ENCODE measurements around the gene PCP4L1. TPM values are rescaled to one million over a fixed set of nuclear protein-coding genes. Genes with fewer than 3 reads are reported as not detected.

PCP4L1 gene
- total and polyA plus RNA-seq, 7 experiments from 2014 or later: 0.15 TPM; not detected in 6

DNA sequence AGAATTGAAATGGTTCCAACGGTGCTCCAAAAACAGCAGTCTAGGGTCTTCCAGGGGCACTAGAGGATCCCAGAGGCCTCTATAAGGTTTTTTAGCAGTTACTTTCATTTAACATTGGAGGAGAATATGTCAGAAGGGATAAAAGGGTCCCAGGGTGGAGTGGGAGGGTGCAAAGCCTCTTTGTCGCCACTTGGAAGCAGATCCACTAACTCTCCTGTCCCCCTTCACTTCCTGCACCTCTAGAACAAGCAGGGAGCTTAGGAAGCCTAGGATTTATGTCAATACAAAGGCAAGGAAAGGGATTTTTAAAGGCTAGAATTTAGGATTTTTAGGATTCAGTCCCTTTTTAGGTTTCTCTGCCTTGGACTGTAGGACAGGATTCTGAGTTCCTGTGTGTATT is 8.3 kb downstream of the PCP4L1 start:
- no peaks in the 10 kb centered on the region for H3K4me1 Mint-ChIP-seq
- peaks cover 9 to 21% (median 16%) of the 10 kb centered on the region in 5 donors for H3K27me3 Mint-ChIP-seq
- Histone ChIP-seq H3K4me3 (ENCODE audit: low read length) (no peak overlapping the region), H3K27ac (ENCODE audit: low read depth, low read length) (no peak overlapping the region), H3K27me3 (ENCODE audit: control insufficient read depth in 2 of 2, insufficient read depth in 2 of 2, low read length in 2 of 2) (peaks cover 0 to 4% of the 10 kb centered on the region in 2 donors), H3K9me3 (ENCODE audit: control insufficient read depth in 2 of 3, low read length in 3 of 3) (no peaks in the 10 kb centered on the region), H3K36me3 (ENCODE audit: control insufficient read depth in 2 of 3, insufficient read depth in 3 of 3, low read length in 3 of 3) (no peaks in the 10 kb centered on the region), H3K4me1 (ENCODE audit: control insufficient read depth in 2 of 2, insufficient read depth in 2 of 2, low read length in 2 of 2) (no peaks in the 10 kb centered on the region)
- H3K9me3 Mint-ChIP-seq: peaks cover 0 to 1% (median 0%) of the 10 kb centered on the region in 11 donors
- no peak overlapping the region for H3K4me3 Mint-ChIP-seq
- intact Hi-C loops (cut with micrococcal nuclease): no loop called here
- DNase-seq (no peak), ATAC-seq (no peak)
- H3K36me3 Mint-ChIP-seq: no peaks in the 10 kb centered on the region
- ChIA-PET CTCF (no interaction called here), POLR2A (no interaction called here)
- H3K27ac Mint-ChIP-seq: no peak overlapping the region

DNA sequence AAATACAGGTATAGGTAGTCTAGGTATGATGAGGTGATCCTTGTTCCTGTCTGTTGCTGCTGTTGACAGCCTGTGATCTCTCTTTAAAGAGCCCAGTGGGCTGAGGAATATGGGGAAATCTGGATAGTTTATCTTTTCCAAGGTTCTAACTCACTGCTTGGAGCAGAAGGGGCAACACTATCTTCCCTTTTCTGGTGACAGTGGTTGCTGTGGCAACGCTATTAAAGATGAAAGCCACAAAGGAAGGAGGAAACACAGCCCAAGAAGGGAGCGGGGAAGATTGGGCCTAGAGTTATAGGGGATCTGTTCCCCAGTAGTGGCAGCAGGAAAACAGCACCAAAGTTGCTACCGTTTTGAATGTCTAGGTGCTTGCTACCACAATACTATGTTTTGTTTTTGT is 8.8 kb downstream of the PCP4L1 start:
- Histone ChIP-seq H3K27ac (ENCODE audit: low read depth, low read length) (no peak overlapping the region), H3K4me1 (ENCODE audit: control insufficient read depth in 2 of 2, insufficient read depth in 2 of 2, low read length in 2 of 2) (no peaks in the 10 kb centered on the region), H3K36me3 (ENCODE audit: control insufficient read depth in 2 of 3, insufficient read depth in 3 of 3, low read length in 3 of 3) (no peaks in the 10 kb centered on the region), H3K9me3 (ENCODE audit: control insufficient read depth in 2 of 3, low read length in 3 of 3) (no peaks in the 10 kb centered on the region), H3K4me3 (ENCODE audit: low read length) (no peak overlapping the region), H3K27me3 (ENCODE audit: control insufficient read depth in 2 of 2, insufficient read depth in 2 of 2, low read length in 2 of 2) (peaks cover 0 to 4% of the 10 kb centered on the region in 2 donors)
- Mint-ChIP-seq H3K9me3 (peaks cover 0 to 1% (median 0%) of the 10 kb centered on the region in 11 donors), H3K4me1 (no peaks in the 10 kb centered on the region), H3K27me3 (peaks cover 6 to 20% (median 13%) of the 10 kb centered on the region in 5 donors), H3K27ac (no peak overlapping the region), H3K36me3 (no peaks in the 10 kb centered on the region), H3K4me3 (no peak overlapping the region)
- ChIA-PET CTCF (no interaction called here), POLR2A (no interaction called here)
- DNase-seq: no peak
- intact Hi-C loops (cut with micrococcal nuclease): no loop called here
- no peak for ATAC-seq

DNA sequence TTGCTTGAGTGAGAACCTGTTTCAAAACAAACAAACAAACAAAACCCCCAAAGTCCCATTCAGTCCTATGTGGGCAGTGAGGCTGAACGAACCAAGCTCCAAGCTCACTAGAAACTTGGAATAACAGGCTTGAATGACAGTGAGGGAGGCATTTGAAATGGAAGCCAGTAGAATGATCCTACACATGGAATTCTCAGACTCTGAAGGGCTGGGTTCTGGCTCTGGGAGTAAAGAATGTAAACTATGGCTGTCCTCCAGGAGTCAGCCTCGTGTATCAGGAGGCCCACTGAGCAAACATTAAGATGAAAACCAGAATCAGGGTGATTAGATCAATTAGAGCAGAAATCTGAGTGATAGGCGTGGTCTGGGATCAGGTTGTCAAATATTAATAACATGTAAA is 14.9 kb downstream of the PCP4L1 start:
- no peaks in the 10 kb centered on the region for H3K9me3 Mint-ChIP-seq
- DNase-seq (no peak), ATAC-seq (no peak)
- no peak overlapping the region for H3K4me3 ChIP-seq (ENCODE audit: low read length)
- H3K4me1 ChIP-seq (ENCODE audit: control insufficient read depth in 2 of 2, insufficient read depth in 2 of 2, low read length in 2 of 2): no peaks in the 10 kb centered on the region
- intact Hi-C loops (cut with micrococcal nuclease): no loop called here
- H3K9me3 ChIP-seq (ENCODE audit: control insufficient read depth in 2 of 3, low read length in 3 of 3): no peaks in the 10 kb centered on the region
- no peak overlapping the region for H3K4me3 Mint-ChIP-seq
- H3K4me1 Mint-ChIP-seq: no peaks in the 10 kb centered on the region
- ChIA-PET CTCF (no interaction called here), POLR2A (no interaction called here)
- no peak overlapping the region for H3K27ac ChIP-seq (ENCODE audit: low read depth, low read length)
- H3K27ac Mint-ChIP-seq: no peak overlapping the region
- H3K27me3 Mint-ChIP-seq: peaks cover 0 to 33% (median 6%) of the 10 kb centered on the region in 5 donors
- H3K36me3 ChIP-seq (ENCODE audit: control insufficient read depth in 2 of 3, insufficient read depth in 3 of 3, low read length in 3 of 3): no peaks in the 10 kb centered on the region
- H3K36me3 Mint-ChIP-seq: no peaks in the 10 kb centered on the region
- H3K27me3 ChIP-seq (ENCODE audit: control insufficient read depth in 2 of 2, insufficient read depth in 2 of 2, low read length in 2 of 2): no peaks in the 10 kb centered on the region

DNA sequence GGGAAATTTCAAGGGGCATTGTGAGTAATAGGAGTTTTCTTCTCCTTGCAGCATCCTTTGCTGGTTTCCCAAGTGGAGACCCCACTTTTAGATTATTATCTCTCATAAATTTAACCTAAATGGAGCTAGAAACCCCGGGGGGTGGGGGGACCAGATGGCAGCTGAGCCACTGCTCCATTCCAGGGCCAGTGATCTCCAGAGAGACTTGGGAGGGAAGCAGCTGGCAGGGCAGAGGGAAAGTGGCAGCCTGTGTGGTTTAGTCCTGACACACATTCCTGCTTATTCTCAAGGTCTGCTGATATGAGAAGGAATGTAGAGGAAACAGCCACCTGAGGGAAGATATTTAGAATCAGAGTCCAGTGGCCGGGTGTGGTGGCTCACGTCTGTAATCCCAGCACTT is 16.3 kb downstream of the PCP4L1 start:
- intact Hi-C loops (cut with micrococcal nuclease): no loop called here
- Mint-ChIP-seq H3K27ac (no peak overlapping the region), H3K4me1 (no peaks in the 10 kb centered on the region), H3K36me3 (peaks cover 0 to 4% (median 0%) of the 10 kb centered on the region in 5 donors), H3K4me3 (no peak overlapping the region), H3K9me3 (no peaks in the 10 kb centered on the region), H3K27me3 (peaks cover 0 to 38% (median 6%) of the 10 kb centered on the region in 5 donors)
- Histone ChIP-seq H3K4me3 (ENCODE audit: low read length) (no peak overlapping the region), H3K27me3 (ENCODE audit: control insufficient read depth in 2 of 2, insufficient read depth in 2 of 2, low read length in 2 of 2) (no peaks in the 10 kb centered on the region), H3K27ac (ENCODE audit: low read depth, low read length) (no peak overlapping the region), H3K36me3 (ENCODE audit: control insufficient read depth in 2 of 3, insufficient read depth in 3 of 3, low read length in 3 of 3) (no peaks in the 10 kb centered on the region), H3K4me1 (ENCODE audit: control insufficient read depth in 2 of 2, insufficient read depth in 2 of 2, low read length in 2 of 2) (no peaks in the 10 kb centered on the region), H3K9me3 (ENCODE audit: control insufficient read depth in 2 of 3, low read length in 3 of 3) (no peaks in the 10 kb centered on the region)
- no peak for ATAC-seq
- ChIA-PET POLR2A (no interaction called here), CTCF (no interaction called here)
- no peak for DNase-seq

DNA sequence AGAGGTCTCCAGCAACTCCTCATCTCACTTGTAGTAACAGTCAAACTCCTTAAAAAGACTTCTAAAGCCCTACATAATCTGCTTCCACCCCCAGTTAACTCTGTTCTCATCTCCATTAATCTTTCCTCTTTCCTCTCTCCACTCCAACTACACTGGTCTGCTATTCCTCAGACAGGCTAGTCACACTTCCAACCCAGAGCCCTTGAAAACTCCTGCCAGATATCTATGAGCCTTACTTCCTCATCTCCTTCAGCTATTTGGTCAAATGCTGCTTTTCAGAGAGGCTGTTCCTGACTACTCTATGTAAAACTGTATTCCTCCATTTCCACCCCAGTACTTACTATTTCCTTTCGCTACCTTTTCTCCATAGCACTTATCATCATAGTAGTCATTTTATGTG is 24.4 kb downstream of the PCP4L1 start:
- Mint-ChIP-seq H3K27me3 (peaks cover 0 to 24% (median 0%) of the 10 kb centered on the region in 5 donors), H3K9me3 (no peaks in the 10 kb centered on the region), H3K36me3 (peaks cover 0 to 28% (median 13%) of the 10 kb centered on the region in 5 donors), H3K4me3 (no peak overlapping the region), H3K4me1 (peaks cover 0 to 5% (median 0%) of the 10 kb centered on the region in 7 donors), H3K27ac (no peak overlapping the region)
- H3K27me3 ChIP-seq (ENCODE audit: control insufficient read depth in 2 of 2, insufficient read depth in 2 of 2, low read length in 2 of 2): no peaks in the 10 kb centered on the region
- no peak for DNase-seq
- no peak overlapping the region for H3K4me3 ChIP-seq (ENCODE audit: low read length)
- no peak overlapping the region for H3K27ac ChIP-seq (ENCODE audit: low read depth, low read length)
- no peaks in the 10 kb centered on the region for H3K4me1 ChIP-seq (ENCODE audit: control insufficient read depth in 2 of 2, insufficient read depth in 2 of 2, low read length in 2 of 2)
- intact Hi-C loops (cut with micrococcal nuclease): no loop called here
- H3K9me3 ChIP-seq (ENCODE audit: control insufficient read depth in 2 of 3, low read length in 3 of 3): no peaks in the 10 kb centered on the region
- H3K36me3 ChIP-seq (ENCODE audit: control insufficient read depth in 2 of 3, insufficient read depth in 3 of 3, low read length in 3 of 3): no peaks in the 10 kb centered on the region
- ATAC-seq: no peak
- ChIA-PET CTCF (interaction anchor here (0.6 to 1.6 kb wide), 2 partner anchors 52 to 111 kb away, joined by 3 read pairs; no protein-coding TSS in a partner anchor), POLR2A (interaction anchor here (0.6 kb wide), 1 partner anchor 95 kb away, joined by 4 read pairs; no protein-coding TSS in a partner anchor)

DNA sequence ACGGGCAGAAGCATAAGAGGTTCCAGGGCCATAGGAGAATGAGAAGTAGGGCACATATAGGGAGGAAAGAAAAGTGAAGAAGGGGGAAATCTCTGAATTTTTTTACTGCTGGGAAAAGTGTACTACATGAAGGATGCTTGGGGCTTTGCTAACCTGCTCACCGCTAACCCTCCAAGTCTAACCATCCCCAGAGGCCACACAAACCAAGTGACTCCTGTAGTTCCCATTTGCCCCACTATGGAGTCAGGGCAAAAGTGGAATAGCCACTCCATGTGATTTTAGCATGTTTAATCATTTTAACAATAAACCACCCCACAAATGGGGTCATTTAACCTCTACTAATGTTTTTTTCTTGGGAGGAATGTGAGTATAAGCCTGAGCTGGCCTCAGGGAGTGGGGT is 26.6 kb downstream of the PCP4L1 start:
- no peaks in the 10 kb centered on the region for H3K36me3 ChIP-seq (ENCODE audit: control insufficient read depth in 2 of 3, insufficient read depth in 3 of 3, low read length in 3 of 3)
- H3K27me3 ChIP-seq (ENCODE audit: control insufficient read depth in 2 of 2, insufficient read depth in 2 of 2, low read length in 2 of 2): no peaks in the 10 kb centered on the region
- POLR2A ChIA-PET: no interaction called here
- Mint-ChIP-seq H3K4me3 (no peak overlapping the region), H3K4me1 (peaks cover 0 to 5% (median 0%) of the 10 kb centered on the region in 7 donors), H3K27ac (no peak overlapping the region), H3K9me3 (no peaks in the 10 kb centered on the region), H3K36me3 (peaks cover 0 to 23% (median 13%) of the 10 kb centered on the region in 5 donors), H3K27me3 (peaks cover 0 to 15% (median 0%) of the 10 kb centered on the region in 5 donors)
- H3K27ac ChIP-seq (ENCODE audit: low read depth, low read length): no peak overlapping the region
- DNase-seq: no peak
- H3K9me3 ChIP-seq (ENCODE audit: control insufficient read depth in 2 of 3, low read length in 3 of 3): no peaks in the 10 kb centered on the region
- intact Hi-C loops (cut with micrococcal nuclease): no loop called here
- CTCF ChIA-PET: no interaction called here
- no peaks in the 10 kb centered on the region for H3K4me1 ChIP-seq (ENCODE audit: control insufficient read depth in 2 of 2, insufficient read depth in 2 of 2, low read length in 2 of 2)
- ATAC-seq: no peak
- no peak overlapping the region for H3K4me3 ChIP-seq (ENCODE audit: low read length)

DNA sequence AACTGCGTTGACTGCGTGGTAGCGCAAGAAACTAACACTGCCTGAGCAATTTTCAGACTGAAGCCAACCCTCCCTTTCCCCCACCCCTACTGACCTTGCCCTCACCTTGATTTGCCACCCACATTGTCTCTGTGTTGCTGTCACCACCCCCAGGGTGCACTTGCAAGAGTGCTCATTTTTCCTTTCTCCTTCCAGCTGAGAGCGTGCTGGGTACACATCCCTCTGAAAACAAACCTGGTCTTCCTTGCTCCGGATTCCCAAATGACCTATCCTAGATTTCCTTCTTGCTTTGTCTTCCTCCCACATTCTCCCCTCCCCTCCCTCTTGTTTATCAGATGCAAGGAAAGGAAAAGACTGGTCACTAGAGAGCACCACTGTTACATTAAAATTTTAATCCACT is 27.0 kb downstream of the PCP4L1 start:
- Histone ChIP-seq H3K4me1 (ENCODE audit: control insufficient read depth in 2 of 2, insufficient read depth in 2 of 2, low read length in 2 of 2) (no peaks in the 10 kb centered on the region), H3K27ac (ENCODE audit: low read depth, low read length) (no peak overlapping the region), H3K36me3 (ENCODE audit: control insufficient read depth in 2 of 3, insufficient read depth in 3 of 3, low read length in 3 of 3) (no peaks in the 10 kb centered on the region), H3K9me3 (ENCODE audit: control insufficient read depth in 2 of 3, low read length in 3 of 3) (no peaks in the 10 kb centered on the region), H3K4me3 (ENCODE audit: low read length) (no peak overlapping the region), H3K27me3 (ENCODE audit: control insufficient read depth in 2 of 2, insufficient read depth in 2 of 2, low read length in 2 of 2) (no peaks in the 10 kb centered on the region)
- CTCF ChIA-PET: interaction anchor here (0.6 kb wide), 1 partner anchor 279 kb away, joined by 3 read pairs; no protein-coding TSS in a partner anchor
- no peak for DNase-seq
- no peak overlapping the region for H3K27ac Mint-ChIP-seq
- no peak for ATAC-seq
- peaks cover 0 to 19% (median 13%) of the 10 kb centered on the region in 5 donors for H3K36me3 Mint-ChIP-seq
- no peak overlapping the region for H3K4me3 Mint-ChIP-seq
- POLR2A ChIA-PET: no interaction called here
- peaks cover 0 to 5% (median 0%) of the 10 kb centered on the region in 7 donors for H3K4me1 Mint-ChIP-seq
- intact Hi-C loops (cut with micrococcal nuclease): no loop called here
- H3K9me3 Mint-ChIP-seq: no peaks in the 10 kb centered on the region
- H3K27me3 Mint-ChIP-seq: peaks cover 0 to 12% (median 0%) of the 10 kb centered on the region in 5 donors
